IMR-90 (cell line): ENCODE results near the gene KDF1.

Source experiments
- CEBPB ChIP-seq: IDR thresholded peaks from 2 replicates; pipeline ENCODE4 v1.6.1; 2012; ENCODE audit warnings: low read depth, low read length, improper control_type of control experiment
- CTCF ChIP-seq: conservative IDR thresholded peaks from 2 replicates; pipeline ENCODE4 v1.5.1; 2012; ENCODE audit warnings: mild to moderate bottlenecking, low read depth, low read length, improper control_type of control experiment
- MXI1 ChIP-seq: IDR thresholded peaks from 2 replicates; pipeline ENCODE4 v1.6.1; 2012; ENCODE audit warnings: low read depth, mild to moderate bottlenecking, low read length, moderate library complexity, borderline replicate concordance
- NFE2L2 ChIP-seq: fragments of 150-350 bp; IDR thresholded peaks from 2 replicates; pipeline ENCODE4 v1.6.1; 2016; ENCODE audit warnings: low read depth, mild to moderate bottlenecking, low read length
- POLR2A ChIP-seq: IDR thresholded peaks from 2 replicates; pipeline ENCODE4 v1.6.1; 2012; ENCODE audit warnings: mild to moderate bottlenecking, low read depth, low read length
- RFX5 ChIP-seq: IDR thresholded peaks from 2 replicates; pipeline ENCODE4 v1.8.0; 2012; ENCODE audit warnings: low read depth, mild to moderate bottlenecking, low read length, moderate library complexity

GRCh38 chr1:26910343-26911160 lies 49.7 kb downstream of the KDF1 start:
- TF ChIP-seq CTCF: no peak
- TF ChIP-seq MXI1: no peak
- no peak for TF ChIP-seq POLR2A
- TF ChIP-seq NFE2L2: no peak
- TF ChIP-seq CEBPB: 0 out of 2 replicates have a peak, but pooled peaks have one; percentile 23
- TF ChIP-seq RFX5: no peak
